ENCODE data around the gene FAM114A1.

GRCh38 chr4:38902695-38903094 lies 35.1 kb downstream of the FAM114A1 start:
- TF ChIP-seq POLR2AphosphoS5 (IDR thresholded peaks at IDR 0.05; ENCODE audit: low read depth) (no peak), ZNF331 (CRISPR knock-in tag; IDR thresholded peaks at IDR 0.05; ENCODE audit: low read depth) (no peak), ZNF462 (CRISPR knock-in tag; IDR thresholded peaks at IDR 0.05) (no peak), CTCF (conservative IDR thresholded peaks at IDR 0.05; ENCODE audit: low read depth in 2 of 2) (peak in 1 of 2 experiments; percentile 51; a peak in 3 of 4 replicates), EZH2 (IDR thresholded peaks at IDR 0.05; ENCODE audit: low read depth, unreplicated experiment) (no peak), JUNB (IDR thresholded peaks at IDR 0.05; ENCODE audit: unreplicated experiment) (no peak), CREB1 (CRISPR knock-in tag; IDR thresholded peaks at IDR 0.05; ENCODE audit: low read depth) (no peak)

All from GM23338 (cell line).